Measurements from ENCODE around the gene PACSIN2.

The PACSIN2 gene

GRCh38 chr22:42906605-42907348, 108.2 kb downstream of the PACSIN2 start:
- peaks cover 53% of the 10 kb centered on the region for H4K20me1 ChIP-seq (ENCODE audit: insufficient read depth, low read length)
- no peak overlapping the region for H3K4me3 ChIP-seq (ENCODE audit: low read depth in 1 of 2, low read length in 2 of 2)
- H3K4me2 ChIP-seq (ENCODE audit: insufficient read depth, low read length) = no peak overlapping the region
- H3K4me1 ChIP-seq (ENCODE audit: insufficient read depth, low read length) = no peaks in the 10 kb centered on the region
- no peaks in the 10 kb centered on the region for H3K9me3 ChIP-seq (ENCODE audit: insufficient read depth, low read length, severe bottlenecking)
- no peak for DNase-seq
- H2AFZ ChIP-seq (ENCODE audit: low read depth, low read length) = no peak overlapping the region
- TF ChIP-seq CTCF (IDR thresholded peaks at IDR 0.05; ENCODE audit: borderline replicate concordance, extremely low read depth, low read length, poor library complexity, severe bottlenecking) (no peak), EZH2 (IDR thresholded peaks at IDR 0.05; ENCODE audit: borderline replicate concordance, low read depth, low read length, severe bottlenecking) (no peak)
- peaks cover 46% of the 10 kb centered on the region for H3K36me3 ChIP-seq (ENCODE audit: insufficient read depth, low read length)
- peaks cover 32% of the 10 kb centered on the region for H3K79me2 ChIP-seq (ENCODE audit: insufficient read depth, low read length)
- no peak for ATAC-seq (ENCODE audit: insufficient read depth, low read depth)
- H3K9ac ChIP-seq (ENCODE audit: low read depth, low read length) = no peak overlapping the region
- no peak overlapping the region for H3K27ac ChIP-seq (ENCODE audit: low read length)
- H3K27me3 ChIP-seq (ENCODE audit: insufficient read depth, low read length, poor library complexity) = no peaks in the 10 kb centered on the region

GRCh38 chr22:42905702-42906183, 109.2 kb downstream of the PACSIN2 start:
- H3K9ac ChIP-seq (ENCODE audit: low read depth, low read length) = no peak overlapping the region
- H3K36me3 ChIP-seq (ENCODE audit: insufficient read depth, low read length) = peaks cover 49% of the 10 kb centered on the region
- no peak overlapping the region for H2AFZ ChIP-seq (ENCODE audit: low read depth, low read length)
- peaks cover 32% of the 10 kb centered on the region for H3K79me2 ChIP-seq (ENCODE audit: insufficient read depth, low read length)
- H3K9me3 ChIP-seq (ENCODE audit: insufficient read depth, low read length, severe bottlenecking) = no peaks in the 10 kb centered on the region
- no peak overlapping the region for H3K4me3 ChIP-seq (ENCODE audit: low read depth in 1 of 2, low read length in 2 of 2)
- TF ChIP-seq EZH2 (IDR thresholded peaks at IDR 0.05; ENCODE audit: borderline replicate concordance, low read depth, low read length, severe bottlenecking) = no peak
- H3K27me3 ChIP-seq (ENCODE audit: insufficient read depth, low read length, poor library complexity) = no peaks in the 10 kb centered on the region
- ATAC-seq (ENCODE audit: insufficient read depth, low read depth) (no peak), DNase-seq (no peak)
- no peak overlapping the region for H3K27ac ChIP-seq (ENCODE audit: low read length)
- no peak overlapping the region for H3K4me2 ChIP-seq (ENCODE audit: insufficient read depth, low read length)
- peaks cover 61% of the 10 kb centered on the region for H4K20me1 ChIP-seq (ENCODE audit: insufficient read depth, low read length)
- H3K4me1 ChIP-seq (ENCODE audit: insufficient read depth, low read length) = no peaks in the 10 kb centered on the region

- H2AFZ ChIP-seq (ENCODE audit: low read depth, low read length) = no peak overlapping the region
- peaks cover 31% of the 10 kb centered on the region for H3K79me2 ChIP-seq (ENCODE audit: insufficient read depth, low read length)
- ATAC-seq (ENCODE audit: insufficient read depth, low read depth) = no peak
- no peak overlapping the region for H3K9ac ChIP-seq (ENCODE audit: low read depth, low read length)
- no peak for DNase-seq
- no peak for TF ChIP-seq EZH2 (IDR thresholded peaks at IDR 0.05; ENCODE audit: borderline replicate concordance, low read depth, low read length, severe bottlenecking)
- TF ChIP-seq CTCF (IDR thresholded peaks at IDR 0.05; ENCODE audit: borderline replicate concordance, extremely low read depth, low read length, poor library complexity, severe bottlenecking) = no peak
- H3K27ac ChIP-seq (ENCODE audit: low read length) = no peak overlapping the region
- peaks cover 59% of the 10 kb centered on the region for H4K20me1 ChIP-seq (ENCODE audit: insufficient read depth, low read length)
- H3K27me3 ChIP-seq (ENCODE audit: insufficient read depth, low read length, poor library complexity) = no peaks in the 10 kb centered on the region
- H3K36me3 ChIP-seq (ENCODE audit: insufficient read depth, low read length) = peaks cover 46% of the 10 kb centered on the region
- H3K4me3 ChIP-seq (ENCODE audit: low read depth in 1 of 2, low read length in 2 of 2) = no peak overlapping the region
- H3K4me2 ChIP-seq (ENCODE audit: insufficient read depth, low read length) = no peak overlapping the region
- no peaks in the 10 kb centered on the region for H3K4me1 ChIP-seq (ENCODE audit: insufficient read depth, low read length)
- H3K9me3 ChIP-seq (ENCODE audit: insufficient read depth, low read length, severe bottlenecking) = no peaks in the 10 kb centered on the region
Observed at GRCh38 chr22:42905217-42905616, 109.7 kb downstream of the PACSIN2 start.

GRCh38 chr22:42904050-42904449, 110.9 kb downstream of the PACSIN2 start:
- no peak overlapping the region for H3K4me2 ChIP-seq (ENCODE audit: insufficient read depth, low read length)
- peaks cover 57% of the 10 kb centered on the region for H4K20me1 ChIP-seq (ENCODE audit: insufficient read depth, low read length)
- peaks cover 33% of the 10 kb centered on the region for H3K79me2 ChIP-seq (ENCODE audit: insufficient read depth, low read length)
- no peak overlapping the region for H3K9ac ChIP-seq (ENCODE audit: low read depth, low read length)
- H3K27ac ChIP-seq (ENCODE audit: low read length) = no peak overlapping the region
- H3K4me3 ChIP-seq (ENCODE audit: low read depth in 1 of 2, low read length in 2 of 2) = no peak overlapping the region
- no peaks in the 10 kb centered on the region for H3K9me3 ChIP-seq (ENCODE audit: insufficient read depth, low read length, severe bottlenecking)
- H3K4me1 ChIP-seq (ENCODE audit: insufficient read depth, low read length) = no peaks in the 10 kb centered on the region
- H2AFZ ChIP-seq (ENCODE audit: low read depth, low read length) = no peak overlapping the region
- TF ChIP-seq EZH2 (IDR thresholded peaks at IDR 0.05; ENCODE audit: borderline replicate concordance, low read depth, low read length, severe bottlenecking) = no peak
- ATAC-seq (ENCODE audit: insufficient read depth, low read depth) (no peak), DNase-seq (no peak)
- peaks cover 44% of the 10 kb centered on the region for H3K36me3 ChIP-seq (ENCODE audit: insufficient read depth, low read length)
- no peaks in the 10 kb centered on the region for H3K27me3 ChIP-seq (ENCODE audit: insufficient read depth, low read length, poor library complexity)
